ENCODE results near the gene FFAR1.

- TF ChIP-seq CTCF (IDR thresholded peaks at IDR 0.05), result no peak
- no peak for TF ChIP-seq POLR2A (IDR thresholded peaks at IDR 0.05)
Measured at GRCh38 chr19:35297922-35298321, 49.8 kb upstream of the FFAR1 start.

All from body of pancreas (tissue), 4 donors.